ENCODE data around the gene IL17F.

Gene IL17F

GRCh38 chr6:52195886-52196285 lies 48.4 kb downstream of the IL17F start:
- DNase-seq (ENCODE audit: insufficient read length, low spot score) = no peak
- TF ChIP-seq CTCF (IDR thresholded peaks at IDR 0.05; ENCODE audit: insufficient read depth, missing control alignments) = no peak
- FAIRE-seq = no peak

GRCh38 chr6:52191824-52192223 lies 52.5 kb downstream of the IL17F start:
- FAIRE-seq (no peak), DNase-seq (ENCODE audit: insufficient read length, low spot score) (no peak)
- TF ChIP-seq CTCF (IDR thresholded peaks at IDR 0.05; ENCODE audit: insufficient read depth, missing control alignments) = no peak

GRCh38 chr6:52190409-52190808 lies 53.9 kb downstream of the IL17F start:
- no peak for FAIRE-seq
- no peak for TF ChIP-seq CTCF (IDR thresholded peaks at IDR 0.05; ENCODE audit: insufficient read depth, missing control alignments)
- DNase-seq (ENCODE audit: insufficient read length, low spot score) = no peak

- TF ChIP-seq CTCF (IDR thresholded peaks at IDR 0.05; ENCODE audit: insufficient read depth, missing control alignments) = no peak
- no peak for FAIRE-seq
- DNase-seq (ENCODE audit: insufficient read length, low spot score) = no peak
Observed at GRCh38 chr6:52189974-52190373, 54.3 kb downstream of the IL17F start.

DNA sequence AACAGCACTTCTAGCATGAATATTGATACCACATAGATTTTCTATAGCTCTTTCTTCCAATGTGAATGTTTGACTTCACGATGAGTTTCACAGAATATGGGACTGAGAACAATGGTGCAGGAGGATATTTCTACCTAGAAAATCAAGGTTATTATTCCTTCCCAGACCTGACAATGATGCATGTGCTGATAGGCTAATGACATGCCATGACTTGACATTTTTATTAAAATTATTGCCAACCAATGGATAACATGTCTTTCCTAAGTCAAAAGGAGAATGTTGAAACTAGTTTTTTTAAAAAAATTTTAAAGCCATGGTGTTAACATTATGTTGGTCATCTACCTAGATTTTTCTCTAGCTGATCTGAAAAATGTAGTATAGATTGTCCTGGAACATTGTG lies 57.2 kb downstream of the IL17F start:
- TF ChIP-seq CTCF (IDR thresholded peaks at IDR 0.05; ENCODE audit: insufficient read depth, missing control alignments) = no peak
- FAIRE-seq = no peak

More for the DNA sequence above, 57.2 kb downstream of the IL17F start:
- no peak for DNase-seq (ENCODE audit: insufficient read length, low spot score)
